Dendritic cell treated with granulocyte-macrophage colony-stimulating factor and Interleukin-4, amounts not matched to agents 40 ng/mL and 50 ng/mL, for 4 days (primary cell): ENCODE measurements around the gene LINS1.

ENCODE experiments used
- H3K27ac Mint-ChIP-seq: one replicate; pipeline ENCODE4 v1.8.0; 2022; ENCODE audit warnings: mild to moderate bottlenecking, mixed read lengths
- H3K27me3 Mint-ChIP-seq: one replicate; pipeline ENCODE4 v1.8.0; 2022; ENCODE audit warnings: mild to moderate bottlenecking, mixed read lengths
- H3K36me3 Mint-ChIP-seq: one replicate; pipeline ENCODE4 v1.8.0; 2022; ENCODE audit warnings: low read depth, mixed read lengths
- H3K4me1 Mint-ChIP-seq: one replicate; pipeline ENCODE4 v1.8.0; 2022; ENCODE audit warnings: low read depth, mixed read lengths
- H3K4me3 Mint-ChIP-seq: one replicate; pipeline ENCODE4 v1.8.0; 2022; ENCODE audit warnings: mild to moderate bottlenecking, moderate library complexity, mixed read lengths
- H3K9me3 Mint-ChIP-seq: one replicate; pipeline ENCODE4 v1.8.0; 2022; ENCODE audit warnings: mixed read lengths
- intact Hi-C: fragments of 100-400 bp; cut with micrococcal nuclease; formaldehyde crosslinking; loops from one replicate; pipeline ENCODE4 v1.15.0; 2022

The LINS1 gene

GRCh38 chr15:100565591-100565990 lies 36.4 kb downstream of the LINS1 start:
- Mint-ChIP-seq H3K4me1 (peaks cover 28% of the 10 kb centered on the region), H3K27ac (no peak overlapping the region), H3K36me3 (peaks cover 23% of the 10 kb centered on the region), H3K27me3 (no peaks in the 10 kb centered on the region), H3K4me3 (no peak overlapping the region), H3K9me3 (no peaks in the 10 kb centered on the region)
- intact Hi-C loops, result no loop called here

GRCh38 chr15:100560323-100560722 lies 41.7 kb downstream of the LINS1 start:
- Mint-ChIP-seq H3K36me3 (no peaks in the 10 kb centered on the region), H3K4me1 (peaks cover 29% of the 10 kb centered on the region), H3K9me3 (peaks cover 10% of the 10 kb centered on the region), H3K27me3 (no peaks in the 10 kb centered on the region), H3K4me3 (no peak overlapping the region), H3K27ac (no peak overlapping the region)
- intact Hi-C loops, result no loop called here

GRCh38 chr15:100559330-100559729 lies 42.7 kb downstream of the LINS1 start:
- no peaks in the 10 kb centered on the region for H3K36me3 Mint-ChIP-seq
- no peaks in the 10 kb centered on the region for H3K27me3 Mint-ChIP-seq
- H3K4me1 Mint-ChIP-seq, result peaks cover 22% of the 10 kb centered on the region
- H3K27ac Mint-ChIP-seq, result no peak overlapping the region
- peaks cover 11% of the 10 kb centered on the region for H3K9me3 Mint-ChIP-seq
- intact Hi-C loops, result no loop called here
- H3K4me3 Mint-ChIP-seq, result no peak overlapping the region

GRCh38 chr15:100558771-100559254 lies 43.2 kb downstream of the LINS1 start:
- intact Hi-C loops, result no loop called here
- H3K4me3 Mint-ChIP-seq, result no peak overlapping the region
- H3K27me3 Mint-ChIP-seq, result no peaks in the 10 kb centered on the region
- H3K36me3 Mint-ChIP-seq, result no peaks in the 10 kb centered on the region
- peaks cover 16% of the 10 kb centered on the region for H3K9me3 Mint-ChIP-seq
- peaks cover 18% of the 10 kb centered on the region for H3K4me1 Mint-ChIP-seq
- H3K27ac Mint-ChIP-seq, result no peak overlapping the region

GRCh38 chr15:100553468-100553867 lies 48.5 kb downstream of the LINS1 start:
- peaks cover 28% of the 10 kb centered on the region for H3K9me3 Mint-ChIP-seq
- no peaks in the 10 kb centered on the region for H3K36me3 Mint-ChIP-seq
- intact Hi-C loops, result no loop called here
- no peak overlapping the region for H3K4me3 Mint-ChIP-seq
- no peak overlapping the region for H3K27ac Mint-ChIP-seq
- no peaks in the 10 kb centered on the region for H3K4me1 Mint-ChIP-seq
- peaks cover 5% of the 10 kb centered on the region for H3K27me3 Mint-ChIP-seq

- peaks cover 8% of the 10 kb centered on the region for H3K9me3 Mint-ChIP-seq
- no peaks in the 10 kb centered on the region for H3K36me3 Mint-ChIP-seq
- H3K27ac Mint-ChIP-seq, result no peak overlapping the region
- no peaks in the 10 kb centered on the region for H3K4me1 Mint-ChIP-seq
- no peak overlapping the region for H3K4me3 Mint-ChIP-seq
- H3K27me3 Mint-ChIP-seq, result peaks cover 46% of the 10 kb centered on the region
- intact Hi-C loops, result no loop called here
These were observed 54.0 kb downstream of the LINS1 start for GRCh38 chr15:100547961-100548360.

GRCh38 chr15:100544946-100545345 lies 57.0 kb downstream of the LINS1 start:
- Mint-ChIP-seq H3K4me3 (no peak overlapping the region), H3K36me3 (no peaks in the 10 kb centered on the region), H3K9me3 (no peaks in the 10 kb centered on the region), H3K4me1 (no peaks in the 10 kb centered on the region), H3K27ac (no peak overlapping the region), H3K27me3 (peaks cover 49% of the 10 kb centered on the region)
- intact Hi-C loops, result no loop called here

- intact Hi-C loops, result no loop called here
- Mint-ChIP-seq H3K4me3 (no peak overlapping the region), H3K9me3 (peaks cover 4% of the 10 kb centered on the region), H3K27ac (no peak overlapping the region), H3K27me3 (peaks cover 49% of the 10 kb centered on the region), H3K36me3 (no peaks in the 10 kb centered on the region), H3K4me1 (no peaks in the 10 kb centered on the region)
These were observed 57.6 kb downstream of the LINS1 start for GRCh38 chr15:100544338-100544841.

GRCh38 chr15:100542290-100542689 lies 59.7 kb downstream of the LINS1 start:
- peaks cover 41% of the 10 kb centered on the region for H3K27me3 Mint-ChIP-seq
- peaks cover 9% of the 10 kb centered on the region for H3K9me3 Mint-ChIP-seq
- H3K4me3 Mint-ChIP-seq, result no peak overlapping the region
- peaks cover 10% of the 10 kb centered on the region for H3K4me1 Mint-ChIP-seq
- no peak overlapping the region for H3K27ac Mint-ChIP-seq
- intact Hi-C loops, result no loop called here
- H3K36me3 Mint-ChIP-seq, result no peaks in the 10 kb centered on the region

GRCh38 chr15:100537331-100537730 lies 64.7 kb downstream of the LINS1 start:
- H3K27me3 Mint-ChIP-seq, result peaks cover 15% of the 10 kb centered on the region
- H3K27ac Mint-ChIP-seq, result no peak overlapping the region
- peaks cover 9% of the 10 kb centered on the region for H3K9me3 Mint-ChIP-seq
- H3K4me1 Mint-ChIP-seq, result peaks cover 33% of the 10 kb centered on the region
- intact Hi-C loops, result no loop called here
- H3K36me3 Mint-ChIP-seq, result no peaks in the 10 kb centered on the region
- no peak overlapping the region for H3K4me3 Mint-ChIP-seq

- H3K27me3 Mint-ChIP-seq, result peaks cover 18% of the 10 kb centered on the region
- H3K36me3 Mint-ChIP-seq, result no peaks in the 10 kb centered on the region
- H3K4me1 Mint-ChIP-seq, result peaks cover 33% of the 10 kb centered on the region
- peaks cover 9% of the 10 kb centered on the region for H3K9me3 Mint-ChIP-seq
- H3K4me3 Mint-ChIP-seq, result no peak overlapping the region
- no peak overlapping the region for H3K27ac Mint-ChIP-seq
- intact Hi-C loops, result no loop called here
These were observed 65.3 kb downstream of the LINS1 start for GRCh38 chr15:100536733-100537132.

- intact Hi-C loops, result no loop called here
- no peak overlapping the region for H3K27ac Mint-ChIP-seq
- peaks cover under 1% of the 10 kb centered on the region for H3K9me3 Mint-ChIP-seq
- H3K36me3 Mint-ChIP-seq, result no peaks in the 10 kb centered on the region
- H3K27me3 Mint-ChIP-seq, result peaks cover 23% of the 10 kb centered on the region
- H3K4me1 Mint-ChIP-seq, result peaks cover 39% of the 10 kb centered on the region
- H3K4me3 Mint-ChIP-seq, result no peak overlapping the region
These were observed 68.1 kb downstream of the LINS1 start for GRCh38 chr15:100533886-100534285.

- H3K9me3 Mint-ChIP-seq, result no peaks in the 10 kb centered on the region
- peaks cover 26% of the 10 kb centered on the region for H3K27me3 Mint-ChIP-seq
- H3K4me1 Mint-ChIP-seq, result peaks cover 25% of the 10 kb centered on the region
- no peak overlapping the region for H3K27ac Mint-ChIP-seq
- intact Hi-C loops, result no loop called here
- no peaks in the 10 kb centered on the region for H3K36me3 Mint-ChIP-seq
- no peak overlapping the region for H3K4me3 Mint-ChIP-seq
These were observed 70.1 kb downstream of the LINS1 start for GRCh38 chr15:100531823-100532327.

GRCh38 chr15:100531204-100531603 lies 70.8 kb downstream of the LINS1 start:
- H3K27me3 Mint-ChIP-seq, result peaks cover 26% of the 10 kb centered on the region
- H3K27ac Mint-ChIP-seq, result no peak overlapping the region
- H3K36me3 Mint-ChIP-seq, result no peaks in the 10 kb centered on the region
- H3K4me1 Mint-ChIP-seq, result peaks cover 18% of the 10 kb centered on the region
- no peak overlapping the region for H3K4me3 Mint-ChIP-seq
- H3K9me3 Mint-ChIP-seq, result no peaks in the 10 kb centered on the region
- intact Hi-C loops, result no loop called here

- Mint-ChIP-seq H3K4me1 (peaks cover 17% of the 10 kb centered on the region), H3K27me3 (peaks cover 25% of the 10 kb centered on the region), H3K9me3 (no peaks in the 10 kb centered on the region), H3K36me3 (no peaks in the 10 kb centered on the region), H3K27ac (no peak overlapping the region), H3K4me3 (no peak overlapping the region)
- intact Hi-C loops, result no loop called here
These were observed 72.4 kb downstream of the LINS1 start for GRCh38 chr15:100529556-100529955.
